Memory B cell (primary cell): Measurements from ENCODE around the gene MALT1.
A peak's percentile ranks its signal among the peaks of the same experiment; 100 is the strongest.

Source experiments
- ATAC-seq: fragments of 150-1000 bp; cut with Tn5 transposase; 2 replicates; pipeline ENCODE4 v1.10.0; 2021; ENCODE audit warnings: low read depth, mild to moderate bottlenecking, moderate library complexity
- DNase-seq, 2 donors: peaks; one replicate each; pipeline ENCODE4 v3.0.0; 2022; ENCODE audit warnings: low spot score in 2 of 2
- H3K27ac Mint-ChIP-seq: one replicate; pipeline ENCODE4 v1.8.0; 2022; ENCODE audit warnings: mild to moderate bottlenecking, moderate library complexity, mixed read lengths
- H3K27me3 Mint-ChIP-seq: one replicate; pipeline ENCODE4 v1.8.0; 2022; ENCODE audit warnings: mixed read lengths
- H3K36me3 Mint-ChIP-seq: one replicate; pipeline ENCODE4 v1.8.0; 2022; ENCODE audit warnings: mild to moderate bottlenecking, mixed read lengths
- H3K4me1 Mint-ChIP-seq: one replicate; pipeline ENCODE4 v1.8.0; 2022; ENCODE audit warnings: mixed read lengths
- H3K4me3 Mint-ChIP-seq: one replicate; pipeline ENCODE4 v1.8.0; 2022; ENCODE audit warnings: mild to moderate bottlenecking, moderate library complexity, mixed read lengths
- H3K9me3 Mint-ChIP-seq: one replicate; pipeline ENCODE4 v1.8.0; 2022; ENCODE audit warnings: mixed read lengths

The MALT1 gene

GRCh38 chr18:58661423-58661822, 9.8 kb upstream of the MALT1 start:
- Mint-ChIP-seq H3K9me3 (no peaks in the 10 kb centered on the region), H3K4me1 (peaks cover 59% of the 10 kb centered on the region), H3K4me3 (peak overlapping the region; percentile 45), H3K27ac (peak overlapping the region; percentile 13), H3K27me3 (no peaks in the 10 kb centered on the region), H3K36me3 (peaks cover 14% of the 10 kb centered on the region)
- ATAC-seq, result no peak
- DNase-seq, result no peak

- H3K4me1 Mint-ChIP-seq, result peaks cover 55% of the 10 kb centered on the region
- H3K4me3 Mint-ChIP-seq, result peak overlapping the region; percentile 85
- ATAC-seq (no peak), DNase-seq (no peak)
- peaks cover 14% of the 10 kb centered on the region for H3K36me3 Mint-ChIP-seq
- H3K27ac Mint-ChIP-seq, result peak overlapping the region; percentile 84
- no peaks in the 10 kb centered on the region for H3K27me3 Mint-ChIP-seq
- H3K9me3 Mint-ChIP-seq, result no peaks in the 10 kb centered on the region
Measured at GRCh38 chr18:58662118-58662517, 9.1 kb upstream of the MALT1 start.

DNA sequence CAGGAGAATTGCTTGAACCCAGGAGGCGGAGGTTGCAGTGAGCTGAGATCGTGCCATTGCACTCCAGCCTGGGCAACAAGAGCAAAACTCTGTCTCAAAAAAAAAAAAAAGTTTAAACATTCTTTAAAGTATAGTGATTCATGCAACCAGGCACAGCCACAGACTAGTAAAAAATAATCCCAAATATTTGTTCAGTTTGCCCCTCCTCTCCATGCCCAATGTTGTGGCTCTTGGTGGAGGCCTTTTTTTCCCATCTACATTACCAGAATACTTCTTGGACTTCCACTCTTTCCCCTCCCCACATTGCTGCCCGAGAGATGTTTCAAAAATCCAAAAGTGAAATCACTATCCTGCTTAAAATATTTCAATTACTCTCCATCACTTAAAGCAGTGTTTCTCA, 5.1 kb upstream of the MALT1 start:
- H3K4me3 Mint-ChIP-seq, result no peak overlapping the region
- peaks cover 11% of the 10 kb centered on the region for H3K36me3 Mint-ChIP-seq
- H3K27ac Mint-ChIP-seq, result no peak overlapping the region
- ATAC-seq, result no peak
- peaks cover 46% of the 10 kb centered on the region for H3K4me1 Mint-ChIP-seq
- DNase-seq, result no peak
- no peaks in the 10 kb centered on the region for H3K9me3 Mint-ChIP-seq
- H3K27me3 Mint-ChIP-seq, result no peaks in the 10 kb centered on the region

GRCh38 chr18:58668211-58668610, 3.1 kb upstream of the MALT1 start:
- H3K4me3 Mint-ChIP-seq, result no peak overlapping the region
- no peaks in the 10 kb centered on the region for H3K27me3 Mint-ChIP-seq
- H3K36me3 Mint-ChIP-seq, result peaks cover 11% of the 10 kb centered on the region
- H3K4me1 Mint-ChIP-seq, result peaks cover 39% of the 10 kb centered on the region
- H3K9me3 Mint-ChIP-seq, result no peaks in the 10 kb centered on the region
- no peak overlapping the region for H3K27ac Mint-ChIP-seq
- ATAC-seq, result no peak
- no peak for DNase-seq

DNA sequence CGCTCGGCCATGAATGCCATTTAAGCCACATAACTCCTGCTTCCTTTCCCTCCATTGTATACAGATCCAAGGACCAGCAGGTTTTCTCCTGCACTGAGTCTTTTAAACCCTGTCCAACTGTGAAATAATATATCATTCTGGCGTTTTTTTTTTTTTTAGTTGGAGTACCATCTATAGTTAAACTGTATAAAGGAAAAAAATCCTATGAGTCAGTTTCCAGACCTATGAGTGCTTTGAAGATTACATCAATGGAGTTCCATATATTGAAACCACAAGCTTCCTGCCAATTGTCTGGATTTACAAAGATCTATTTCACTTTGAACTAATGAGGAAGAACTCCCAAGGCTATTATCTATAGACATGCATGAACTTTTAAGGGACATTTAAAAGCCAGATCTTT, 2.4 kb upstream of the MALT1 start:
- ATAC-seq (no peak), DNase-seq (no peak)
- Mint-ChIP-seq H3K4me1 (peaks cover 40% of the 10 kb centered on the region), H3K27me3 (no peaks in the 10 kb centered on the region), H3K4me3 (no peak overlapping the region), H3K27ac (no peak overlapping the region), H3K9me3 (no peaks in the 10 kb centered on the region), H3K36me3 (peaks cover 12% of the 10 kb centered on the region)

GRCh38 chr18:58669731-58670378, 1.4 kb upstream of the MALT1 start:
- peaks cover 16% of the 10 kb centered on the region for H3K36me3 Mint-ChIP-seq
- H3K4me1 Mint-ChIP-seq, result peaks cover 42% of the 10 kb centered on the region
- DNase-seq (no peak), ATAC-seq (no peak)
- peak overlapping the region; percentile 95 for H3K27ac Mint-ChIP-seq
- peak overlapping the region; percentile 96 for H3K4me3 Mint-ChIP-seq
- no peaks in the 10 kb centered on the region for H3K27me3 Mint-ChIP-seq
- H3K9me3 Mint-ChIP-seq, result no peaks in the 10 kb centered on the region

DNA sequence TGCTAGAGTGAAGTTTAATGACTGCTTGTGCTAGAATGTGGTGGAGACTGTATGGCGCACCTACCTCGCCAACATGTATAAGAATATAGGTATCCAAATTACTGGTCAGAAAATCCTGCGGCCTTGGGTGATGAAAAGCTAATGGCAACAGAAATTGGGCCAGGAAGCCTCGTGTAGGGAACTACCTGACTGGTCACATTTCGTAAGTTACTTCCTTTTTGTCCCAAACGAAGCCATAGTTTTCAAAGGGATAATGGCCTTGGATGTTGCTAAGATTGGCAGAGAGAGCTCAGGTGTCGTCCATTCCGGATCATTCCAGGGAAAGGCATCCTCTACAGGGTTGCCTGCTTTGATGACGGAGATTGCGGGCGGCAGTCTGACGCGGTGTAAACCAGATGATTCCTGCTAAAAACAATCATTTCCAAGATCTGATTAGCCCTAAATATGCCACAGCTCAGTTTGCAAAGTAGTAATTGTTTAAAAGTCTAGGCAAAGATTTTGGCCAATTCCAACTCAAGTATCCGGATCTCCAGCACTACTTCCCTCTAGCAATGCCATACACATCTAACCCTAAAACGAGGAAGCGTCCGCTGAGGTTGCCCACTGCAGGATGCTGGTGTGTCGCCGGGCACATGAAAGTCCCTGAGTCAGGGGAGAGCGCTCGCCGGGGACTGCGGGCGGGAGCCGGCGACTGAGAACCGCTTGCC, 708 bp upstream of the MALT1 start:
- Mint-ChIP-seq H3K4me3 (peak overlapping the region; percentile 96), H3K27ac (peak overlapping the region; percentile 95), H3K36me3 (peaks cover 13% of the 10 kb centered on the region), H3K4me1 (peaks cover 43% of the 10 kb centered on the region), H3K9me3 (no peaks in the 10 kb centered on the region), H3K27me3 (no peaks in the 10 kb centered on the region)
- ATAC-seq (no peak), DNase-seq (peak in 1 of 2 donors; percentile 7)

DNA sequence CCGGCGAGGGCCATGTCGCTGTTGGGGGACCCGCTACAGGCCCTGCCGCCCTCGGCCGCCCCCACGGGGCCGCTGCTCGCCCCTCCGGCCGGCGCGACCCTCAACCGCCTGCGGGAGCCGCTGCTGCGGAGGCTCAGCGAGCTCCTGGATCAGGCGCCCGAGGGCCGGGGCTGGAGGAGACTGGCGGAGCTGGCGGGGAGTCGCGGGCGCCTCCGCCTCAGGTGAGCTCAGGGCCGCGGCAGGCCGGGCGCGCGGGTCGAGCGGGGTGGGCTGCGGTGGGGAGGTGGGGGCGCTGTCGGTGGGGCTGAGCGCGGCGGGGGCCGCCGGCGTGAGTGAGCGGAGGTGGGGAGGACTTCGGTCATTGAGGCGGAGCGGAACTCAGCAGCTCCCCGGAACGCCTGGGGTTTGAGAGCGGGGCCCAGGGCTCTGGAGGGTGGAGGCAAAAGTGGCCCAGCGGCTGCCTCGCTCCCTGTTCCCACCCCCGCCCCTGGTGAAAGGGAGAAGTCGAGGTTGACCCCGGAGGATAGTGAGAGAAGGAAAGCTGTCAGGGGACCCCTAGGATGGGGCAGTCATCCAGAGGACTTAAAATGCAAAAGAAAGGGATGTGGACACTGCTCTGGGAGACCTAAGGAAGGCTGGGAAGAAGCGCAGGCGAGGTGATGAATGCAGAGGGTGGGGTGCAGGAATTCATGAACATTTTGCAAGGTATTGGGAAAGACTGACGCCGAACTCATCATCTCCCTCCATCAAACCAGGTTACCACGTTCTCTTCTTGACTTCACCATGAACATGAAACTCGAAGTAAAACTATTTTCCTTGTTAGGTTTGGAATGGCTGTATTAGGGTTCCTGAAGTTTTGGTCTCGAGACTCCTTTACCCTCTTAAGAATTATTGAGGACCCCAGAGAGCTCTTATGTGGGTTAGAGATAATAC, 633 bp downstream of the MALT1 start:
- Mint-ChIP-seq H3K4me3 (peak overlapping the region; percentile 96), H3K4me1 (peaks cover 49% of the 10 kb centered on the region), H3K27me3 (no peaks in the 10 kb centered on the region), H3K9me3 (no peaks in the 10 kb centered on the region), H3K36me3 (peaks cover 19% of the 10 kb centered on the region), H3K27ac (peak overlapping the region; percentile 95)
- peak; percentile 45 for ATAC-seq
- DNase-seq, result no peak

GRCh38 chr18:58674159-58674558, 2.9 kb downstream of the MALT1 start:
- Mint-ChIP-seq H3K27me3 (no peaks in the 10 kb centered on the region), H3K9me3 (no peaks in the 10 kb centered on the region), H3K4me1 (peaks cover 59% of the 10 kb centered on the region), H3K4me3 (peak overlapping the region; percentile 6), H3K36me3 (peaks cover 14% of the 10 kb centered on the region), H3K27ac (peak overlapping the region; percentile 6)
- ATAC-seq, result no peak
- no peak for DNase-seq

- H3K4me1 Mint-ChIP-seq, result peaks cover 52% of the 10 kb centered on the region
- H3K36me3 Mint-ChIP-seq, result peaks cover 14% of the 10 kb centered on the region
- H3K27ac Mint-ChIP-seq, result no peak overlapping the region
- DNase-seq (no peak), ATAC-seq (no peak)
- H3K4me3 Mint-ChIP-seq, result no peak overlapping the region
- no peaks in the 10 kb centered on the region for H3K27me3 Mint-ChIP-seq
- H3K9me3 Mint-ChIP-seq, result no peaks in the 10 kb centered on the region
Measured at GRCh38 chr18:58674863-58675472, 3.7 kb downstream of the MALT1 start.

DNA sequence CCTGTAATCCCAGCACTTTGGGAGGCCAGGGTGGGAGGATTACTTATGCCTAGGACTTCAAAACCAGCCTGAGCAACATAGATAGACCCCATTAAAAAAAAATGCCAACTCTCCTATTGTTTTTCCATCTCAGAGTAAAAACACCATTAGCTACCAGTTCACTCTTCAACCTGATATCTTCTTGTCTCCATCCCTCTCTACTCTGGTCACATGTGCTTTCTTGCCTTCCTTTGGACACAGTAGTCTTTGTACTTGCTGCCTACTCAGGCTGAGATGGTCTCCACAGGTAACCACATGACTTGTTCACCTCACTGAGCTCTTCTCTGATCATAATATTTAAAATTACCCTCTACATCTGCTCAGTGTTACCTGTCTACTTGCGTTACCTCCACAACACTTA, 5.0 kb downstream of the MALT1 start:
- no peak for ATAC-seq
- H3K36me3 Mint-ChIP-seq, result peaks cover 20% of the 10 kb centered on the region
- peak overlapping the region; percentile 25 for H3K4me3 Mint-ChIP-seq
- peaks cover 48% of the 10 kb centered on the region for H3K4me1 Mint-ChIP-seq
- H3K9me3 Mint-ChIP-seq, result no peaks in the 10 kb centered on the region
- DNase-seq, result no peak
- no peaks in the 10 kb centered on the region for H3K27me3 Mint-ChIP-seq
- peak overlapping the region; percentile 56 for H3K27ac Mint-ChIP-seq

DNA sequence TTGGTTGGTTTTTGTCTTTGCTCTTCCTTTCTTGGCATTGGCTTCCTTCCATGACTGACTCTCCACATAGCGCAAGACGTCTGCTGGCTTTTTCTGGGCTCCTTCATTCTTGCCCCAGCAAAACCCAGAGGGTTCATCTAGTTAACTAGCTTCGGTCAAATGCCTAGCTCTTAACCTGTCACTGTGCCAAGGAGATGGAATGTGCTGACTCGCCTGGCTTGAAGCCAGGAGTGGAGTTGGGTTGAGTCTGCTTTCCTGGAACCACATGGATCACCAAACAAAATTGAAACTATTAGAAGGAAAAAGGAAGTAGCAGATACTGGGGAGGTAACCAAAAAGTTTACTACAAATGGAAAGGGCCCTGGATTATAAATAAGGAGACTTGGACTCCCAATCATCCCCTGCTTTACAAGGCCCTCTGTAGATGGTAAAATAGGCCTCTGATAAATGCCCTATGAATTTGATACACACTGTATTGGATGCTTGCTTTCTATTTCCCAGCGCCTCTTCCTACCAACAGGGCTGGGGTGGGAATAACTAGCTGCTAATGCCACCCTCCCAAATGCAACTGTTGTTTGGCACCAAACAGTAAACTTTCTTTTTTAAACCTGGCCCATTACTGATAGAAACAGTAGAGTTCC, 11.3 kb downstream of the MALT1 start:
- H3K4me1 Mint-ChIP-seq, result peaks cover 26% of the 10 kb centered on the region

DNA sequence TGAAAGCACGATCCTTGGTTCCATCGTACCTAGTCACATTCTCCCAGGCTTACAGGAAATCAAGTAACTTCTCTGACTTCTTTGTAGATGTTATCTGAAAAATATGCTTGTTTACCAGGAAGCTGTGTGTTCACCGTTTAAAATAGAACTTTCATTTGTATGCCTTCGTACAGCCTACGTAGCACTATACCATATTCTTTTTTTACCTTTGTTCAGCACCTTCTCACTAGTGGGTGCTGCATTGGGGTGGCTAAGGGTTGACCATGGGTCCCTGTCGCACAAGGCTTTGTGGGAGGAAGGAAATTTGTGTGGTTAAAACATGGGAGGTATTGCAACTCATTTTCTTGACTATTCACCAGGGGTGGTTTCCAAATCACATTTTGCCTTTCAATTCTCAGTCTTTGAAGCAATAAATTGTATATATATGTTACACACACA, 16.6 kb downstream of the MALT1 start:
- H3K36me3 Mint-ChIP-seq, result peaks cover 32% of the 10 kb centered on the region
- DNase-seq (no peak), ATAC-seq (peak; percentile 66)
- H3K9me3 Mint-ChIP-seq, result no peaks in the 10 kb centered on the region
- peaks cover 27% of the 10 kb centered on the region for H3K4me1 Mint-ChIP-seq
- H3K4me3 Mint-ChIP-seq, result no peak overlapping the region
- no peaks in the 10 kb centered on the region for H3K27me3 Mint-ChIP-seq
- peak overlapping the region; percentile 64 for H3K27ac Mint-ChIP-seq

More for the DNA sequence above, 11.3 kb downstream of the MALT1 start:
- no peak overlapping the region for H3K4me3 Mint-ChIP-seq
- H3K27me3 Mint-ChIP-seq, result no peaks in the 10 kb centered on the region
- no peak for ATAC-seq
- DNase-seq, result no peak
- H3K9me3 Mint-ChIP-seq, result no peaks in the 10 kb centered on the region
- H3K36me3 Mint-ChIP-seq, result peaks cover 25% of the 10 kb centered on the region
- H3K27ac Mint-ChIP-seq, result peak overlapping the region; percentile 24
